GM12878 (cell line): Measurements from ENCODE around the gene ACKR2. TPM values are rescaled to one million over a fixed set of nuclear protein-coding genes. Genes with fewer than 3 reads are reported as not detected.

ENCODE experiments used
- ATAC-seq: fragments of 200-7000 bp; cut with Tn5 transposase; 3 replicates; pipeline ENCODE4 v1.9.1; 2020; ENCODE audit warnings: mild to moderate bottlenecking, moderate library complexity
- BruUV-seq: library from RNA; stranded (reverse); fragments of 400-500 nt; replicated peaks from 2 replicates; lab custom pipeline; 2021; lab: Mats Ljungman, UMichigan
- CTCF ChIA-PET: fragments of 300-600 bp; sonication (Branson Sonifier 250); formaldehyde crosslinking; extraction: SDS; loops from one replicate; lab custom pipeline; 2021; ENCODE audit warnings: inconsistent platforms; lab: Yijun Ruan, JAX
- POLR2A ChIA-PET: fragments of 350-600 bp; formaldehyde crosslinking; extraction: SDS; loops from one replicate; lab custom pipeline; 2021; ENCODE audit warnings: inconsistent platforms; lab: Charles Lee
- RAD21 ChIA-PET: fragments of 300-600 bp; sonication (Branson Sonifier 250); formaldehyde crosslinking; loops from one replicate; lab custom pipeline; 2023; ENCODE audit warnings: antibody characterized with exemption; ENCODE audit not compliant: unreplicated experiment; lab: Charles Lee
- SMC1A ChIA-PET: fragments of 300-600 bp; sonication (Branson Sonifier 250); formaldehyde crosslinking; loops from one replicate; lab custom pipeline; 2023; ENCODE audit not compliant: unreplicated experiment, uncharacterized antibody; lab: Charles Lee
- DNase-seq: peaks from one replicate; pipeline ENCODE4 v3.0.0-alpha.2; 2011; ENCODE audit warnings: low read depth, low spot score
- FAIRE-seq: peaks from 3 replicates; lab custom pipeline; 2011; peaks lifted over from hg19 to GRCh38; lab: Jason Lieb, UNC
- H2AFZ ChIP-seq: 2 replicates; pipeline ENCODE4 v1.6.0; 2011; ENCODE audit warnings: low read depth, low read length, control low read depth; ENCODE audit not compliant: control insufficient read depth
- H3K27ac ChIP-seq: 2 replicates; pipeline ENCODE4 v1.5.1; 2011; ENCODE audit warnings: control low read depth; ENCODE audit not compliant: control insufficient read depth, insufficient read depth
- H3K27me3 ChIP-seq, 2 experiments: replicated peaks in 1 of 2; 2 replicates each; pipeline versions ENCODE4 v1.6.0 to v1.6.1; 2011; ENCODE audit warnings: low read length in 1 of 2; ENCODE audit not compliant: control insufficient read depth in 2 of 2, insufficient read depth in 2 of 2
- H3K36me3 ChIP-seq, 2 experiments: 2 replicates each; pipeline ENCODE4 v1.5.1; 2011; ENCODE audit warnings: low read length in 1 of 2; ENCODE audit not compliant: control insufficient read depth in 2 of 2, insufficient read depth in 2 of 2
- H3K4me1 ChIP-seq: 2 replicates; pipeline ENCODE4 v1.6.1; 2011; ENCODE audit warnings: mild to moderate bottlenecking, low read length, moderate library complexity, mixed read lengths; ENCODE audit not compliant: control insufficient read depth, insufficient read depth
- H3K4me2 ChIP-seq: 2 replicates; pipeline ENCODE4 v1.6.0; 2011; ENCODE audit warnings: control low read depth; ENCODE audit not compliant: control insufficient read depth, insufficient read depth
- H3K4me3 ChIP-seq: fragments of 200-600 bp; sonication (generic); 2 replicates; pipeline ENCODE4 v1.5.1; 2016
- H3K79me2 ChIP-seq: 2 replicates; pipeline ENCODE4 v1.6.0; 2011; ENCODE audit warnings: low read length; ENCODE audit not compliant: control insufficient read depth, insufficient read depth
- H3K9ac ChIP-seq: 2 replicates; pipeline ENCODE4 v1.8.0; 2011; ENCODE audit warnings: low read length, control low read depth, mixed read lengths; ENCODE audit not compliant: control insufficient read depth, insufficient read depth
- H3K9me3 ChIP-seq: replicated peaks from 3 replicates; pipeline ENCODE4 v1.5.1; 2011; ENCODE audit warnings: mild to moderate bottlenecking, low read length; ENCODE audit not compliant: control insufficient read depth, insufficient read depth
- H4K20me1 ChIP-seq: 2 replicates; pipeline ENCODE4 v1.6.0; 2011; ENCODE audit not compliant: control insufficient read depth, insufficient read depth
- BCL11A ChIP-seq: IDR thresholded peaks from 2 replicates; pipeline ENCODE4 v1.6.1; 2011; ENCODE audit warnings: low read depth, low read length
- BCL3 ChIP-seq: IDR thresholded peaks from 2 replicates; pipeline ENCODE4 v1.6.1; 2011; ENCODE audit warnings: borderline replicate concordance, low read depth, mild to moderate bottlenecking, moderate library complexity, low read length; ENCODE audit not compliant: insufficient read depth, poor library complexity, severe bottlenecking
- EGR1 ChIP-seq, 2 experiments: IDR thresholded peaks; 1 replicate in 1 of 2; 2 replicates in 1 of 2; pipeline ENCODE4 v1.6.1; 2011 to 2012; ENCODE audit warnings: low read depth in 2 of 2, low read length in 2 of 2, borderline replicate concordance in 1 of 2, mild to moderate bottlenecking in 1 of 2, moderate library complexity in 1 of 2
- ESRRA ChIP-seq: IDR thresholded peaks from 2 replicates; pipeline ENCODE4 v1.6.1; 2012; ENCODE audit warnings: mild to moderate bottlenecking, low read length, improper control_type of control experiment
- EZH2 ChIP-seq: IDR thresholded peaks from 2 replicates; pipeline ENCODE4 v1.6.1; 2012; ENCODE audit warnings: low read depth, mild to moderate bottlenecking, control low read depth, inconsistent platforms, low read length, borderline replicate concordance; ENCODE audit not compliant: control insufficient read depth
- IKZF1 ChIP-seq: fragments of 450-650 bp; conservative IDR thresholded peaks from 2 replicates; pipeline ENCODE4 v1.6.1; 2017; ENCODE audit warnings: antibody characterized with exemption, mild to moderate bottlenecking
- NBN ChIP-seq: fragments of 450-650 bp; IDR thresholded peaks from 2 replicates; pipeline ENCODE4 v1.6.1; 2016
- NFYA ChIP-seq: IDR thresholded peaks from 2 replicates; pipeline ENCODE4 v1.6.1; 2011; ENCODE audit warnings: low read depth, mild to moderate bottlenecking, low read length, improper control_type of control experiment, borderline replicate concordance
- RELA ChIP-seq: fragments of 450-650 bp; IDR thresholded peaks from 2 replicates; pipeline ENCODE4 v1.8.0; 2014; ENCODE audit warnings: borderline replicate concordance; ENCODE audit not compliant: partially characterized antibody
- SREBF1 ChIP-seq: IDR thresholded peaks from 2 replicates; pipeline ENCODE4 v1.6.1; 2012; ENCODE audit warnings: mild to moderate bottlenecking, low read length
- SREBF2 ChIP-seq: IDR thresholded peaks from 2 replicates; pipeline ENCODE4 v1.6.1; 2012; ENCODE audit warnings: mild to moderate bottlenecking, low read length
- STAT3 ChIP-seq: IDR thresholded peaks from 2 replicates; pipeline ENCODE4 v1.6.1; 2011; ENCODE audit warnings: low read depth, low read length, improper control_type of control experiment
- YY1 ChIP-seq: IDR thresholded peaks from 2 replicates; pipeline ENCODE4 v1.6.1; 2011; ENCODE audit warnings: low read depth, mild to moderate bottlenecking, low read length
- ZNF592 ChIP-seq: fragments of 450-650 bp; IDR thresholded peaks from 2 replicates; pipeline ENCODE4 v1.6.1; 2017; ENCODE audit warnings: mild to moderate bottlenecking, moderate library complexity
- WGBS: methylation state at CpG from one replicate; pipeline ENCODE4 v1.1.6; 2016; ENCODE audit warnings: low lambda C conversion rate; ENCODE audit not compliant: insufficient replicate concordance, insufficient coverage; ENCODE audit errors: missing lambda C conversion rate; 5-methylcytosine and 5-hydroxymethylcytosine counted together
- in situ Hi-C: fragments of 300-500 bp; cut with MboI; formaldehyde crosslinking; loops from 9 replicates; pipeline ENCODE4 v1.14.3; 2018; ENCODE audit warnings: mixed read lengths
- intact Hi-C: fragments of 100-400 bp; cut with micrococcal nuclease; formaldehyde crosslinking; loops from one replicate; pipeline ENCODE4 v1.14.2; 2022; ENCODE audit not compliant: unreplicated experiment
- polyA plus RNA-seq, 11 experiments: library from polyadenylated mRNA; depleted of rRNA in 4 of 11; unstranded in 6 of 11; stranded (reverse) in 5 of 11; fragments of >200 nt; fragmentation: Nextera tagmentation in 4 of 11; fragmentation: Illumina TruSeq in 1 of 11; extraction: Ambion mirVana in 4 of 11; extraction: Trizol in 1 of 11; gene quantifications; 1 replicate in 1 of 11; 2 replicates in 10 of 11; pipeline versions ENCODE4 v1.2.1 to v1.2.3, GENCODE V29; 2011 to 2016; ENCODE audit warnings: inconsistent platforms in 2 of 11, missing spikeins in 2 of 11, low read depth in 1 of 11
- total RNA-seq, 4 experiments: library from RNA; depleted of rRNA in 3 of 4; stranded (reverse); fragments of >200 nt in 3 of 4; fragmentation: Illumina TruSeq in 1 of 4; extraction: Trizol in 1 of 4; gene quantifications; 2 replicates each; pipeline versions ENCODE4 v1.2.1 to v1.2.3, GENCODE V29; 2013 to 2021

ACKR2 gene
- total and polyA plus RNA-seq, 10 of the 15 experiments (the other 5 are each of a cell fraction or from before 2014, with no cell fraction given) = 0.05 to 0.91 (median 0.23) TPM; not detected in 2

GRCh38 chr3:42803414-42804105 is 5.7 kb upstream of the ACKR2 start (continued):
- TF ChIP-seq ZNF592 (no peak), YY1 (peak; percentile 91), NFYA (no peak), IKZF1 (peak; percentile 6; the same call in 1 of the 2 replicates)

DNA sequence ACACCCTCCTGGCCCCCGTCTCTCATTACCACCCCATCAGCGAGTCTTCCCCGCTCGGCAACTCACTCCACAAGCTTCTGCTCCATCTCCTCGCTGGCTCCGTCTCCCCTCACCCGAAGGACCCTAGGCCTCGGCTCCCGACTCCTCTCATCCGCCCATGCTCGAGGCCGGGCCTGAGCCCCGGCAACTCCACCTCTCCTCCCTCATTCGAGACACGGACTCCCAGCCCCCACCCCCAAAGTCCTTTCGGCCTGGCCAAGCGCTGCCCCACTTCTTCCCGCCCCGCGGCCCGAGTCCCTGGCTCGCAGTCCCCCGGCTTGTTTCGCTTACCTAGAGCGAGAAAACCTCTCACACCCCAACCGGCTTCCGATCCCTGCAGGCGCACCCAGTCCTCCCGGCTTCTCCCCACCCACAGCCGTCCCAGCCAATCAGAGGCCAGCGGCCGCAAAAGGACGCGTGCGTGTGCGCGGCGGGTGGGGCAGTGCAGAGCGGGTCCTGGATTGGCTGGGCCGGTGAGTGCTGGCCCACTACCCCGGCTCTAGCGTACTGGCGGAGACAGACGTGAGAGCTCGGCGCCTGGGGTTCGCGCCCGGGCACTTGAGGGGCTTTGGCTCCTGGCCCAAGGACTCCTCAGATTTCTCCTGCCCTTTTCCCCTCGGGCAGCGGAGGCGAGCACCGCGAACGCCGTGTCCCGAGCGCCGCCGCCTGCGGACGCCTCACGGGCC is 5.0 kb upstream of the ACKR2 start, which contains the start of gene HIGD1A:
Gene HIGD1A, minus strand, starts transcription at position 385 of the 725 bp plus-strand sequence. CDS start 10,237 bp downstream, outside the sequence.
- FAIRE-seq (peak; percentile 83), DNase-seq (peak; percentile 79), ATAC-seq (peak; percentile 99)
- H3K9me3 ChIP-seq = no peaks in the 10 kb centered on the region
- no peaks in the 10 kb centered on the region; the same call in 1 of the 2 replicates for H3K4me1 ChIP-seq
- peaks cover 38% of the 10 kb centered on the region for H3K79me2 ChIP-seq
- intact Hi-C loops (no loop called here), in situ Hi-C loops (no loop called here)
- POLR2A ChIA-PET = interaction anchor here (1.0 to 2.0 kb wide), 4 partner anchors 8 to 213 kb away, joined by 4 to 14 read pairs (median 4); partner anchors contain the start of gene SS18L2
- peak within 1 kb of the TSS; percentile 87 for H3K4me3 ChIP-seq
- H3K9ac ChIP-seq = peak within 1 kb of the TSS; percentile 74
- BruUV-seq = no TSS peak
- SMC1A ChIA-PET = interaction anchor here (0.9 to 1.6 kb wide), 4 partner anchors 10 to 19 kb away, joined by 3 to 5 read pairs (median 4); no protein-coding TSS in a partner anchor
- H3K36me3 ChIP-seq = no peaks in the 10 kb centered on the region
- CTCF ChIA-PET = interaction anchor here (0.6 to 3.3 kb wide), 10 partner anchors 11 to 222 kb away, joined by 3 to 15 read pairs (median 4); partner anchors contain the start of gene SEC22C
- peak within 1 kb of the TSS; percentile 92 for H3K4me2 ChIP-seq
- under 1% methylated on average over 56 of the region's 63 CpGs for WGBS
- H4K20me1 ChIP-seq = no peaks in the 10 kb centered on the region
- peak within 1 kb of the TSS; percentile 93 for H2AFZ ChIP-seq
- RAD21 ChIA-PET = interaction anchor here (0.5 to 1.4 kb wide), 4 partner anchors 20 to 78 kb away, joined by 3 to 6 read pairs (median 4); no protein-coding TSS in a partner anchor
- no peaks in the 10 kb centered on the region for H3K27me3 ChIP-seq
- peak within 1 kb of the TSS; percentile 66 for H3K27ac ChIP-seq
- no peak for TF ChIP-seq BCL11A
- TF ChIP-seq SREBF2 = no peak
- no peak for TF ChIP-seq STAT3
- TF ChIP-seq ESRRA = peak; percentile 34; the same call in 1 of the 2 replicates
- no peak for TF ChIP-seq SREBF1
- TF ChIP-seq BCL3 = no peak
- no peak for TF ChIP-seq EZH2
- TF ChIP-seq NFYA = no peak
- peak in 1 of 2 experiments; percentile 51; a peak in 1 of 3 replicates for TF ChIP-seq EGR1 (IDR thresholded peaks at IDR 0.05; ENCODE audit: borderline replicate concordance in 1 of 2, low read depth in 2 of 2, low read length in 2 of 2)
- TF ChIP-seq NBN = peak; percentile 66
- peak; percentile 29 for TF ChIP-seq RELA
